ENCODE results near the gene ZNF544.
"Not testable (repeated sequence)": the region's sequence is repeated elsewhere in the genome, so short reads cannot be mapped to it uniquely, and the experiment has no call there.

The ZNF544 gene

DNA sequence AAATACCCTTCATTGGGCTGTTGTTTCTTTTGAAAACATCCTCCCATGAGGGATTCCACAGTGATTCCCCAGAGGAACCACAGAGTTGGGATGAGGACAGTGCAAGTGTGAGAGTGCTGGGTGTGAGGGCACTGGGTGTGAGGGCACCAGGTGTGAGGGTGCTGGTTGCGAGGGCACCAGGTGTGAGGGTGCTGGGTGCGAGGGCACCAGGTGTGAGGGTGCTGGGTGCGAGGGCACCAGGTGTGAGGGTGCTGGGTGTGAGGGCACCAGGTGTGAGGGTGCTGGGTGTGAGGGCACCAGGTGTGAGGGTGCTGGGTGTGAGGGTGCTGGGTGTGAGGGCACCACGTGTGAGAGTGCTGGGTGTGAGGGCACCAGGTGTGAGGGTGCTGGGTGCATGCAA, 29.5 kb downstream of the ZNF544 start:
- DNase-seq (ENCODE audit: low spot score) = not testable (repeated sequence)

DNA sequence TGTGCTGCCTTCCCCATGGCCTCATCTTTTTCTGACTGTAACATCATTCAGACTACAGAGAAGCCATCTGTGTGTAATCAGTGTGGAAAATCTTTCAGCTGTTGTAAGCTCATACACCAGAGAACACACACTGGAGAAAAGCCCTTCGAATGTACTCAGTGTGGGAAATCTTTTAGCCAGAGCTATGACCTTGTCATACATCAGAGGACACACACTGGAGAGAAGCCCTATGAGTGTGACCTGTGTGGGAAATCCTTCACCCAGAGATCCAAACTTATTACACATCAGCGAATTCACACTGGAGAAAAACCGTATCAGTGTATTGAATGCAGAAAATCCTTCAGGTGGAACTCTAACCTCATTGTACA, 32.9 kb downstream of the ZNF544 start:
- no peak for DNase-seq (ENCODE audit: low spot score)

DNA sequence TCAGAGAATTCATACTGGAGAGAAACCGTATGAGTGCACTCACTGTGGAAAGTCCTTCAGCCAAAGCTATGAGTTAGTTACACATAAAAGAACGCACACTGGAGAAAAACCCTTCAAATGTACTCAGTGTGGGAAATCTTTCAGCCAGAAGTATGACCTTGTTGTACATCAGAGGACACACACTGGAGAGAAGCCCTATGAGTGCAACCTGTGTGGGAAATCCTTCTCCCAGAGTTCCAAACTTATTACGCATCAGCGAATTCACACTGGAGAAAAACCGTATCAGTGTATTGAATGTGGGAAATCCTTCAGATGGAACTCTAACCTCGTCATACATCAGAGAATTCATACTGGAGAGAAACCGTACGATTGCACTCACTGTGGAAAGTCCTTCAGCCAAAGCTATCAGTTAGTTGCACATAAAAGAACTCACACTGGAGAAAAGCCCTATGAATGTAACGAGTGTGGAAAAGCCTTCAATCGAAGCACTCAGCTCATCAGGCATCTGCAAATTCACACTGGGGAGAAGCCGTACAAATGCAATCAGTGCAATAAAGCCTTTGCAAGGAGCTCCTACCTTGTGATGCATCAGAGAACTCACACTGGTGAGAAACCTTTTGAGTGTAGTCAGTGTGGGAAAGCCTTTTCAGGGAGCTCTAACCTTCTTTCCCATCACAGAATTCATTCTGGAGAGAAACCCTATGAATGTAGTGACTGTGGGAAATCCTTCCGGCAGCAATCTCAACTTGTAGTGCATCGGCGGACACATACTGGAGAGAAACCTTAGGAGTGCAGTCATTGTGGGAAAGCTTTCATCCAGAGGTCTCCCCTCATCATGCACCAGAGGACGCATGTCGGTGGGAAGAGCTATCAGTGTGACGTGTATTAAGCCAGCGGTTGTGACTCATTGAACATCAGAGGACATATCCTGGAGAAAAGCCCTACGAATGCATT, 33.5 kb downstream of the ZNF544 start:
- DNase-seq (ENCODE audit: low spot score) = no peak

DNA sequence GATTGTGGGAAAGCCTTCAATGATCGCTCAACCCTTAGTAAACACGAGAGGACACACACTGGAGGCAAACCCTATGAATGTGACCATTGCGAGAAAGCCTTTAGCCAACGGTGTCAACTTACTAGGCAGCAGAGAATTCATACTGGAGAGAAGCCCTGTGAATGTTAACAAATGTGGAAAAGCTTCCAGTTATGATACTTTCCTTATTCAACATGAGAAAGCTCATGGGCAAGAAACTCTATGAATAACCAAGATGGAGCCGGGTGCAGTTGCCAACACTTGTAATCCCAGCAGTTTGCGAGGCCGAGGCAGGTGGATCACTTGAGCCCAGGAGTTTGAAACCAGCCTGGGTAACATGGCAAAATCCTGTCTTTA, 34.2 kb downstream of the ZNF544 start:
- DNase-seq (ENCODE audit: low spot score) = no peak

DNA sequence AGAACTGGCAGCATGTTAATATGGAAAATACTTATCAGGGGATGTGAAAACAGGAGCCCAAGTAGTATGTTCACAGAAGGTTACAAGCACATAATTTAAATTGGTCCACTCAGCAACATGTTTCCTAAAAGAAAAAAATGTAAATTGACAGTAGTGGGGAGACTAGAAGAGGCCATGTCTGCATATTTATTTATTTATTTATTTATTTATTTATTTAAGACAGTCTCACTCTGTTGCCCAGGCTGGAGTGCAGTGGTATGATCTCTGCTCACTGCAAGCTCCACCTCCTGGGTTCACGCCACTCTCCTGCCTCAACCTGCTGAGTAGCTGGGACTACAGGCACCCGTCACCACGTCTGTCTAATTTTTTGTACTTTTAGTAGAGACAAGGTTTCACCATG, 36.4 kb downstream of the ZNF544 start:
- DNase-seq (ENCODE audit: low spot score) = no peak

DNA sequence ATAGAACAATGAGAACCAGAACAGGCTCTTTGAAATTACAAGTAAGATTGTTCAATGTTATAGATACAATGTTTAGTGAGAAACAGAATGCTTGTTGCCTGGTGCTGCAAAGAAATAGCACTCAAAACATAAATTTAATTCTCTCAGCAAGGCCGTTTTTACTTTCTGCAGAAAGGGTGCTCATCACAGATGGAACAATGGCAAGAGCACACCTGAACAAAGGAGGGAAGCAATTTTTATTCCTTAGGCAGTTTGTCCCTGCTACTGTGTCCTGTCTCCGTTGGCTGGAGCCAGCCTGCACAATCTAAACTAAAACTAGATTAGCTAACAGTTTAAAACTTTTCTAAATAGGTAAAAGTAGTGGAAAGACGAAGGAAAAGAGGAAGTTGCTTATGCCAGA, 39.6 kb downstream of the ZNF544 start:
- no peak for DNase-seq (ENCODE audit: low spot score)

DNA sequence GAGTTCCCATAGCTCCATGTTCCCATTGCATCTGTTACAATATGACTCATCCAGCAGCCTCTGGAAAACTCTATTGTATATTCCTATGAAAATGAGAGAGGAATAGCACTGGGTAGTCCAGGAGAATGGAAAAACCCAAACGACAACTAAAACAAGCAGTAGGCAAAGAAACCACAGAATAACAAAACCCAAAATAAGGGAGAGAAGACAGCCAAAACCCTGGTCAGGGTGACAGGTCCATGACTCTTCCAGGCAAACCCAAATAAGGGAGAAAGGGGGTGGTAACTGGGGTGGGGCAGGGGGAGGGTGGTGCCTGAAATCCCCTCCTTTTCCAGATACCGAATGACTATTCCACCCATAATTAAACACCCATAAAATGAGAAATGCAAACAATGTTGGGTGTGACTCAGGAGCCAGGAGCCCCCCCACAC, 46.1 kb downstream of the ZNF544 start:
- no peak for DNase-seq (ENCODE audit: low spot score)

DNA sequence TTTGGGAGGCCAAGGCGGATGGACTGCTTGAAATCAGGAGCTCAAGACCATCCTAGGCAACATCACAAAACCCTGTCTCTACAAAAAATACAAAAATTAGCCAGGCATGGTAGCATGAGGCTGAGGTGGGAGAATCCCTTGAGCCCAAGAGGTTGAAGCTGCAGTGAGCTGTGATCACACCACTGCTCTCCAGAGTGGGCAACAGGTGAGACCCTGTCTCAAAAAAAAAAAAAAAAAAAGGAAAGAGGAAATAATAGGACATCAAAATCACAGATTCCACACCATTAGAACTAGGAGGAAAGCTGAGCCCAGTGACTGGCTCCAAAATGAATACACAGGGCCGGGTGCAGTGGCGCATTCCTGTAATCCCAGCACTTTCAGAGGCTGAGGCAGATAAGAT, 46.9 kb downstream of the ZNF544 start:
- no peak for DNase-seq (ENCODE audit: low spot score)

DNA sequence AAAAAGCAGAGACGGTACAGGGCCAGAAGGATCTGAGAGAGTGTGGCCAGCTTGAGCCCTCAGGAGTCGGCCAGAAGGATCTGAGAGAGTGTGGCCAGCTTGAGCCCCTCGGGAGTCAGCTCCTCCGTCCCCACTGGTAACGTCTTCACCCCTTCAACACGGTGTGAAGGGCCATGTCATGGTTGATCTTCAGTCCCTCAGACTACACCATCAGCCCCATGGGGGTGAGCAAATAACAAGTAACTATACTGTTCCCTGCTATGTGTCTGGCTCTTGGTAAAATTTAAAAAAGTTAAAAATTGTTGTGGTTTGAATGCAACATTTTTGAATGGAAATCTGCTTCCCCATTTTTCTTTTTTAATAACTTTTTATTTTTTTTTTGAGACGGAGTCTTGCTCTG, 48.5 kb downstream of the ZNF544 start:
- DNase-seq (ENCODE audit: low spot score) = no peak

DNA sequence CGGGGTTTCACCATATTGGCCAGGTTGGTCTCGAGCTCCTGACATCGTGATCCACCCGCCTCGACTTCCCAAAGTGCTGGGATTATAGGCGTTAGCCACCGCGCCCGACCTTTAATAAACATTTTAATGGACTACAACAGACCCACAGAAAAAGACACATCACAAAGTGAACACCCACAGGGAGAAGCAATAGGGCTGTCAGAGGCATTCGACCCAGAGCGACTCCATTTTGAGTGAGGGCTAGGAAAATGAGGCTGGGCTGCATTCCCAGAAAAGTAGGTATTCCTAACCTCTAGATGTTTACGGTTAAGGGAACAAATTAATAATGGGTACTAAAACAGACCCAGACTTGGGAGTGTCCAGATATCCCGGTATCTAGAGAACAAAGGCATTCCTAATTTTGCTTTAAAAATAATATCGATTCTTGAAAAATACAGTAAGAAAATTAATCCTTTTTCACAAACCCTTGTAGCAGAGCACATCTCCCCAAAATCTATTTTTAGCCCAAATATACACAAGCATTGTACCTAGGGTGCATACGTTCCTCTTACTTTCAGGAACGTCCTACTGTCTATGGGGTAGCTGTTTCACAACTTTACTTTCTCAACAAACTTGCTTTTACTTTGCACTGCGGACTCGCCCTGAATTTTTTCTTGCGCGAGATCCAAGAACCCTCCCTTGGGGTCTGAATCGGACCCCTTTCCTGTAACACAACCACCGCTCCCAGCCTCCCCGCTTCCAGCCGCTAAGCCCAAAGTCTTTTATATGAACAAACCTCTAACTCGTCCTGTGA, 49.2 kb downstream of the ZNF544 start:
- no peak for DNase-seq (ENCODE audit: low spot score)

DNA sequence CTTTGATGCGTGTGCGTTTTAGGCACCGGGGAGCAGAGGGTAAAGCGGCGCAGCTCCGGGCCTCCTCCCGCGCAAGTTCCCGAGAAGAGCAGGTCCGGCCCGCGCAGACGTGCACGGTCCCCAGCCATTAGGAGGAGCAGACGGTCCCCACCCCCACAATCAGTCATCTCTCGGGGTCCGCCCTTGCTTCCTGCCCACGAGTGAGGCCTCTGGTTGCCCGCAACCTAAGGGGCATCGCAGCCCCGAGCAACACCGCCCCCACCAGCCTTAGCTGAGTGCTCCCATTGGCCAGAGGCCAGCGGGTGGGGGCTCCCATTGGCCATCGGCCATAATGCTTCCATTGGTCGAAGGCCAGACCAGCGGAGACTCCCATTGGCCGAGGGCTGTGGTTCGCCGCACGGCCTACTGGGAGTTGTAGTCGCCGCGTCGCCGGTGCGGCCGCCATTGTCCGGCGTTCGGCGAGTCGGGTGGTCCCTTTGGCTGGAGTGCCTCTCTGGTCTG, 49.9 kb downstream of the ZNF544 start, which contains the start of gene ZNF8:
Gene ZNF8 (plus strand): TSS at position 415 of the 501 bp plus-strand sequence. CDS start 127 bp downstream, outside the sequence.
- peak; percentile 98 for DNase-seq (ENCODE audit: low spot score)

DNA sequence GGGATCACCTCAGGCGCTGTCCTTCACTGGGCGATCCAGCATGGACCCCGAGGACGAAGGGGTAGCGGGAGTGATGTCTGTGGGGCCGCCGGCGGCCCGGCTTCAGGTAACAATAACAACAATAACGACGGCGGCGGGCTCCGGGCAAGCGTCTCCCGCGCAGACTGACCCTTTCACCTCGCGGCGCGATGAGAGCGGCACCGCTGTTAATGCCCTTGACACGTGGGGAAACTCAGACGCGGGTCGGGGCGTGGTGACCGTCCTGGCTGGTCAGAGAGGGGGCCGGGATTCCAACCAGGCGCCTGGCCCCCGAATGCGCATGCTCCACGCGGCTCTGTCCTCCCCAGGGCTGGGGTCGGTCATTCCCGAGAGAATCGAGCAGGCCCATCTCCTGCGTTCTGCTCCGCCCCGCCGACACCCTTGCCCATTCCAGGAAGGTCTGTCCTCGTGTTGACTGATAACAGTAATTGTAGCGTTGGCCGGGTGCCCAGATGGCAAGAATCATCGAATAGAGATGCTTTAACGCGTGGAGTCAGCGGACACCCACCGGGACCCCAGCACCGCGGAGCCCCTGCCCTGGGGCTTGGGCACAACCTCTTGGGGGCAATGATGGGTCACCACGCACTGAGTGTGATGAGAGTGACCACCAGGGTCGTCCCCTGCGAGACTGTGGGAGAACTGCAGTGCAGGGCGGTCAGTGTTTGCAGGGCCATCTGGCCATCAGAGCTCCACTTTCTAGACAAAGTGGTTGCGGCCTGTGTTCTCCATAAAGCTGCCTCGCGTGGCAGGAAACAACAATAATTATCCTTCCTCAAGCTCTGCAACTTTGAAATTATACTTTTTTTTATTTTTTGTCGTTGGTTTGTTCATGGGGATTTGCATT, 50.6 kb downstream of the ZNF544 start:
- peak; percentile 36 for DNase-seq (ENCODE audit: low spot score)

DNA sequence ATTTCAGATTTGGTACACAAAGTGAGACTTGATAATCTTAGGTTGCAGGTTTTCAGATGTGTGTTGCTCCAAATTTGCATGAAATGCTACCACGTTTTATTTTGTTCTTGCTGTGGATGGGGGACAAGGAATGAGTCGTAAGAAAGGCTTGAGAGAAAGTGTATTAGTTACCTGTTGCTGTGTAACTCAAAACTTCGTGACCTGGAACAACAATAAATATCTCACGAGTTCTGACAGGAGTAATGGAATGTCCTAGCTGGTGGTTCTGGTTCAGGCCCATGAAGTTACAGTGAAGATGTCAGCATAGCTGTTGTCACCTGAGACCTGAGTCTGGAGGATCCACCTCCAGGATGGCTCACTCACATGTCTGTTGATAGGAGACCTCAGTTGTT, 51.2 kb downstream of the ZNF544 start:
- no peak for DNase-seq (ENCODE audit: low spot score)

DNA sequence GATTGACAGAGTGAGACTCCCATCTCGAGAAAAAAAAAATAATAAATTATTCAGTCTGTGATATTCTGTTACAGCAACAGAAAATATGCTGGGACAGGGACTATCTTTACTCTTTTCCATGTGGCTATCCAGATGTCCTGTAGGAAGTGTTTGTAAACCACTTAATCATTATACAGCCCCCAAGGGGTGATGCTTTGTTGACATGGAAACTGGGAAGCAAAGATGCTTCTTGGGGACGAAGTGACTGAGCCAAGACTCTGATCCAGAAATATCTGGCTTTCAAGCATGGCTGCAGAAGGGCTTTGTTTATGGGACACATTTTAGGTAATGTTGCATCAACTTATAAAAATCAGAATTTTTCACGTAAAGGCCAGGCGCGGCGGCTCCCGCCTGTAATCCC, 55.5 kb downstream of the ZNF544 start:
- no peak for DNase-seq (ENCODE audit: low spot score)

DNA sequence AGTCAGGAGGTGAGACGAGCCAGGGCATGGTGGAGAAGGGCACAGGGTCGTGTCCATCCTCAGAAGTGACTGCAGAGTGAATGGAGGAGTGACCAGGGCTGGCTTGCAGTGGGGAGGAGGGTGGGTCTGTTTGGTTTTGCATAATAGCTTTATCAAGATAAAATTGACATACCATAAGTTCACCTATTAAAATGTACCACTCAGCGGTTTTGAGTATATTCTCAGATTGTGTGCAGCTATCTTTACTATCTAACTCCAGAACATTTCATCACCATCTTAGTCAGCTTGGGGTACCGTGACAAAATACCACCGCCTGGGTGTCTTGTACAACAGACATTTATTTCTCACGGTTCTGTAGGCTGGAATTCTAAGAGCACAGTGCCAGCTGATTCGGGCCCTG, 63.2 kb downstream of the ZNF544 start:
- no peak for DNase-seq (ENCODE audit: low spot score)

DNA sequence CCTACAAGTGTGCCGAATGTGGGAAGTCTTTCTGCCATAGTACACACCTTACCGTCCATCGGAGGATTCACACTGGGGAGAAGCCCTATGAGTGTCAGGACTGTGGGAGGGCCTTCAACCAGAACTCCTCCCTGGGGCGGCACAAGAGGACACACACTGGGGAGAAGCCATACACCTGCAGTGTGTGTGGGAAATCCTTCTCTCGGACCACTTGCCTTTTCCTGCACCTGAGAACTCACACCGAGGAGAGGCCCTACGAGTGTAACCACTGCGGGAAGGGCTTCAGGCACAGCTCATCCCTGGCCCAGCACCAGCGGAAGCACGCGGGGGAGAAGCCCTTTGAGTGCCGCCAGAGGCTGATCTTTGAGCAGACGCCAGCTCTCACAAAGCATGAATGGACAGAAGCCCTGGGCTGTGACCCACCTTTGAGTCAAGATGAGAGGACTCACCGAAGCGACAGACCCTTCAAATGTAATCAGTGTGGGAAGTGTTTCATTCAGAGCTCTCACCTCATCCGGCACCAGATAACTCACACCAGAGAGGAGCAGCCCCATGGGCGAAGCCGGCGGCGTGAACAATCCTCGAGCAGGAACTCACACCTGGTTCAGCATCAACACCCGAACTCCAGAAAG, 66.1 kb downstream of the ZNF544 start:
- no peak for DNase-seq (ENCODE audit: low spot score)

DNA sequence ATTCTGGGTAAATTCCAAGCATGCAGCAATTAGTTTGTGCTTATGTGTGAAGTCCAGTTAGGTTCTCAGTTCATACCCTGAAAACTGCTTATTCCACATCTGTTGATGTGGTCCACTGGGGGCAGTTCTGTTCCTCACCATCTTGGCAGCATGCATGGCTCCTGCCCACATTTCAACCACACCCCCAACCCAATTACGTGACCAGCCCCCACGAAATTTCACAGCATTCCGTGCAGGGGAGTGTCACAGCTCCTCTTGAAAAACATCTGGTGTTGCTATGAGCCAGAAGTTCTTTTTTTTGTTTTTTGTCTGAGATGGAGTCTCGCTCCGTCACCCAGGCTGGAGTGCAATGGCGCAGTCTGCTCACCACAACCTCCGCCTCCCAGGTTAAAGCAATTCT, 67.4 kb downstream of the ZNF544 start:
- DNase-seq (ENCODE audit: low spot score) = no peak

DNA sequence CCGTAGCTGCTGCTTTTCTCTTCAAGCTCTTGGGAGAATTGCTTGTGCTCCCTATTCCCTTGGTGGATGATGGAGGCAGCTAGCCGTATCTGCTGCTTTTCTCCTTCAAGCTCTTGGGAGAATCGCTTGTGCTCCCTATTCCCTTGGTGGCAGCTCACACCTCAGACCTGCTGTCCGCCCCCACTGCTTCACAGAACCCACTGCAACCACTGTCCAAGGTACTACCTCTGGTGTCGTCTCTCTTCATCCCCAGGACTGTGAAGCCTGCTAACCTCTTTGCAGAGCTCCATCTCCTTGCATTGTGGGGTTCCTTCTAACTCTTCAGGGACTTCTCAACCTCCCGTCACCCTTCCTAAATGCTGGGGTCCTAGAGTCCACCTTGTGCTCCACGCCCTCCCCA, 71.9 kb downstream of the ZNF544 start:
- DNase-seq (ENCODE audit: low spot score) = no peak

DNA sequence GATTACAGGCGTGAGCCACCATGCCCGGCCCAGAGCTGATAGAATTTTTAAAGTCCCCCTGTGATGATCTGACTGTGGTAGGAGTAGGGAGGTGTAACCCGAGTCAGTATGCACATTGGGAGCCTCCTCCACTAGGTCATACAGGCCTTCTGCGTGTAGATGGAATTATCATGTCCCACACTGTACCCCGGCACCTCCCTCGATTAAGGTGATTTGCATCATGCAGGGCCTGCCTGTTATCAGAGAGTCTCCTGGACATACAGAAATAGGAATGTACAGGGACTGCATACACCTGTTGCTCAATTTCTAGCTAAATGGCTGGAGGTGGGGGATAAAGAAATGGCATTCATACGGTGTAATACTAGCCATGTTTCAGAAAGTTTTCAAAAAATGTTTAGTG, 75.5 kb downstream of the ZNF544 start:
- no peak for DNase-seq (ENCODE audit: low spot score)

DNA sequence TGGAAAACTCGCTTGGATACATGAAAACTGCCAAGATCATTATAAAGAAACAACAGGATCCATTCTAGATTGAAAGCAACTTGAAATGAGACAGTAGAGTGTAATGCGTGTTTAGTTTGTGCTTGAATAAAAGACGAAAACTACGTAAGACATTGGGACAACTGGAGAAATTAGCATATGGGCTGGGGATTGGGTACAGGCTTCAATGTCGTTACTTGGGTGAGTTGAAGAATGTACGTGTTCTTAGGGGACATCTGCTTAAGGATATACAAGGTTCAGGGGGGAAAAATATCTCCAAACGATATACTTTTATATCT, 76.0 kb downstream of the ZNF544 start:
- DNase-seq (ENCODE audit: low spot score) = peak; percentile 15

DNA sequence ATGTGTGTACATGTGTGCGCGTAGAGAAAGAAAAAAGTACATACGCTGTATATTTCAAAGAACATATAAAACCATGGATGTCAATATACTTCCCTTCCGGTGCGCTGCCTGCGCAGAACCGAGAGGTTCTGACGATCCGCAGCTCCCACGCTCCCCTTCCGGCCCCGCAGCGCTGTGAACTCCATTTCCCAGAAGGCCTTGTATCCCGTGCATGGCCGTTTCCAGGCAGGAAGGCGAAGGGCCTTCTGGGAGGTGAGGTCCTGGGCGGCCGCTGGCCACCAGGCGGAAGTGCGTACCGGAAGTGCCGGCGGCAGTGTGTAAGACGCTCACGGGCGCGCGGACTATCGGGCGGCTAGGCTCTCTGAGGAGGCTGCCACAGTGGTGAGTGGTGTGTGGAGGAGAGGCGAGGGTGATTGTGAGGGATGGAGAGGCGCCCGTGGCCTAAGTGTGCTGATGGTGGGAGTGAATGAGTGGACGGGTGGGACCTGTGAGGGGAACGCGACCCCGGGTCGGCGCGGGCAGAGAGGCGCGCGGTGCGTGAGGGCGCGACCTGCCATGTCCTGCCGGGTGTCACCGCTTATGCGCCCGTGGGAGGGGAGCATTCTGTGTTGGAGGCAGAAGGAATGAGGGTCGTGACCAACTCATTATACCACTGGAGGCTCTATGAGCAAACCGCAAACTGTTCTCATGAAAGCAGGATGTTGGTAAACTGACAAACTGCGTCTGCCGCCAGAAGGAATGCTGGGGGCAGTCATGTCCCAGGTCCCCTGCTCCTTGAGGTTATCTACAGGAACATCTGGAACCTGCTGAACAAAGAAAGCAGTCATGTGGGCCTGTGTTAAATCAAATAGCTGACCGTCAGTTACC, 76.6 kb downstream of the ZNF544 start, which contains the start of gene ERVK3-1:
Gene ERVK3-1 (plus strand): TSS at position 313 of the 867 bp plus-strand sequence. CDS start 6,792 bp downstream, outside the sequence.
- peak; percentile 82 for DNase-seq (ENCODE audit: low spot score)

All from HuH-7 (cell line).